Measurements from ENCODE around the gene TTPAL.

TTPAL gene

GRCh38 chr20:44442298-44443070 is 33.2 kb upstream of the TTPAL start:
- no peak for TF ChIP-seq CTCF (IDR thresholded peaks at IDR 0.05; ENCODE audit: insufficient read depth, low read depth, low read length, missing control alignments)
- DNase-seq (ENCODE audit: low read depth): no peak
- H3K4me3 ChIP-seq (ENCODE audit: low read depth, low read length): no peak overlapping the region

GRCh38 chr20:44445742-44446710 is 29.6 kb upstream of the TTPAL start:
- H3K4me3 ChIP-seq (ENCODE audit: low read depth, low read length): no peak overlapping the region
- TF ChIP-seq CTCF (IDR thresholded peaks at IDR 0.05; ENCODE audit: insufficient read depth, low read depth, low read length, missing control alignments): no peak
- DNase-seq (ENCODE audit: low read depth): no peak

- TF ChIP-seq CTCF (IDR thresholded peaks at IDR 0.05; ENCODE audit: insufficient read depth, low read depth, low read length, missing control alignments): no peak
- H3K4me3 ChIP-seq (ENCODE audit: low read depth, low read length): no peak overlapping the region
- DNase-seq (ENCODE audit: low read depth): peak; percentile 6
Measured at GRCh38 chr20:44447827-44448419, 27.8 kb upstream of the TTPAL start.

GRCh38 chr20:44448753-44449546 is 26.7 kb upstream of the TTPAL start:
- peak; percentile 45 for TF ChIP-seq CTCF (IDR thresholded peaks at IDR 0.05; ENCODE audit: insufficient read depth, low read depth, low read length, missing control alignments)
- no peak overlapping the region for H3K4me3 ChIP-seq (ENCODE audit: low read depth, low read length)
- DNase-seq (ENCODE audit: low read depth): peak; percentile 78

- TF ChIP-seq CTCF (IDR thresholded peaks at IDR 0.05; ENCODE audit: insufficient read depth, low read depth, low read length, missing control alignments): no peak
- no peak overlapping the region for H3K4me3 ChIP-seq (ENCODE audit: low read depth, low read length)
- no peak for DNase-seq (ENCODE audit: low read depth)
Measured at GRCh38 chr20:44449864-44450263, 25.8 kb upstream of the TTPAL start.

GRCh38 chr20:44450281-44450889 is 25.3 kb upstream of the TTPAL start:
- no peak for TF ChIP-seq CTCF (IDR thresholded peaks at IDR 0.05; ENCODE audit: insufficient read depth, low read depth, low read length, missing control alignments)
- H3K4me3 ChIP-seq (ENCODE audit: low read depth, low read length): no peak overlapping the region
- no peak for DNase-seq (ENCODE audit: low read depth)
